Endometrial microvascular endothelial cells (primary cell): Measurements from ENCODE around the gene WNT3A. TPM values are rescaled to one million over a fixed set of nuclear protein-coding genes. Genes with fewer than 3 reads are reported as not detected.

Source experiments
- in situ Hi-C: cut with HindIII; loops from 2 replicates; pipeline ENCODE4 v1.10.0; 2017; ENCODE audit warnings: low sequenced_read_pairs, low pct_unique_long_range_greater_than_20kb; ENCODE audit errors: inconsistent ontology term
- total RNA-seq: library from RNA; depleted of rRNA; stranded (reverse); fragments of >200 nt; gene quantifications from one replicate; pipeline ENCODE4 v1.2.3, GENCODE V29; 2015; ENCODE audit errors: inconsistent ontology term

The WNT3A gene
- total RNA-seq, 1 donor from 2014 or later = not detected

- in situ Hi-C loops = no loop called here
Observed at GRCh38 chr1:228090613-228091081, 83.8 kb downstream of the WNT3A start.

- in situ Hi-C loops = no loop called here
Observed at GRCh38 chr1:228091084-228091483, 84.3 kb downstream of the WNT3A start.

- in situ Hi-C loops = no loop called here
Observed at GRCh38 chr1:228092342-228093049, 85.7 kb downstream of the WNT3A start.

- in situ Hi-C loops = no loop called here
Observed at GRCh38 chr1:228093050-228093906, 86.5 kb downstream of the WNT3A start.

- in situ Hi-C loops = no loop called here
Observed at GRCh38 chr1:228094432-228095016, 87.7 kb downstream of the WNT3A start.

- in situ Hi-C loops = no loop called here
Observed at GRCh38 chr1:228095161-228095560, 88.4 kb downstream of the WNT3A start.

- in situ Hi-C loops = no loop called here
Observed at GRCh38 chr1:228095938-228096337, 89.1 kb downstream of the WNT3A start.

- in situ Hi-C loops = no loop called here
Observed at GRCh38 chr1:228096416-228097332, 89.9 kb downstream of the WNT3A start.

GRCh38 chr1:228097333-228098081, 90.7 kb downstream of the WNT3A start:
- in situ Hi-C loops = no loop called here

- in situ Hi-C loops = no loop called here
Observed at GRCh38 chr1:228098323-228098931, 91.6 kb downstream of the WNT3A start.

- in situ Hi-C loops = no loop called here
Observed at GRCh38 chr1:228099331-228099732, 92.5 kb downstream of the WNT3A start.

- in situ Hi-C loops = no loop called here
Observed at GRCh38 chr1:228100822-228101613, 94.2 kb downstream of the WNT3A start.

- in situ Hi-C loops = no loop called here
Observed at GRCh38 chr1:228101614-228101993, 94.8 kb downstream of the WNT3A start.

GRCh38 chr1:228101994-228102790, 95.4 kb downstream of the WNT3A start:
- in situ Hi-C loops = no loop called here

GRCh38 chr1:228102791-228103620, 96.2 kb downstream of the WNT3A start, which contains the start of gene C1orf35:
TSS of gene C1orf35 (minus strand) at chr1:228103325. CDS start at chr1:228103227, 98 bp downstream.
- in situ Hi-C loops = no loop called here
